ELF-1 (cell line): Measurements from ENCODE around the gene ABL1.

Experiments used
- DNase-seq: peaks from one replicate; pipeline ENCODE4 v3.0.0-alpha.2; 2016; ENCODE audit warnings: low read depth, low spot score

ABL1 gene

GRCh38 chr9:130931508-130932254 lies 96.6 kb downstream of the ABL1 start:
- DNase-seq: no peak

- peak; percentile 66 for DNase-seq
Measured at GRCh38 chr9:130932255-130933079, 97.4 kb downstream of the ABL1 start.

- DNase-seq: peak; percentile 53
Measured at GRCh38 chr9:130933114-130934046, 98.3 kb downstream of the ABL1 start.

GRCh38 chr9:130934246-130934645 lies 99.2 kb downstream of the ABL1 start:
- DNase-seq: no peak

- peak; percentile 60 for DNase-seq
Measured at GRCh38 chr9:130934702-130935647, 99.9 kb downstream of the ABL1 start.

GRCh38 chr9:130935648-130936271 lies 100.7 kb downstream of the ABL1 start:
- no peak for DNase-seq

- DNase-seq: peak; percentile 98
Measured at GRCh38 chr9:130936285-130937117, 101.4 kb downstream of the ABL1 start.
